ENCODE data around the gene CBX7.

GRCh38 chr22:39171623-39172264 is 19.3 kb upstream of the CBX7 start:
- no peak for TF ChIP-seq EZH2 (IDR thresholded peaks at IDR 0.05; ENCODE audit: insufficient read depth, poor library complexity, severe bottlenecking)
- no peak for TF ChIP-seq EZH2phosphoT487 (IDR thresholded peaks at IDR 0.05; ENCODE audit: insufficient read depth, low read depth)
